Smooth muscle cell (in vitro differentiated cells): ENCODE data around the gene WDR43. TPM values are rescaled to one million over a fixed set of nuclear protein-coding genes. Genes with fewer than 3 reads are reported as not detected.
"Not testable (repeated sequence)": the region's sequence is repeated elsewhere in the genome, so short reads cannot be mapped to it uniquely, and the experiment has no call there.

Experiments
- DNase-seq: peaks from one replicate; lab custom pipeline; 2025; ENCODE audit not compliant: unreplicated experiment; lab: John Stamatoyannopoulos, UW
- H2AFZ ChIP-seq: fragments of 200-600 bp; sonication (generic); 2 replicates; pipeline ENCODE4 v1.6.0; 2016; ENCODE audit warnings: antibody characterized with exemption, low read depth, mild to moderate bottlenecking
- H3F3A ChIP-seq: fragments of 200-600 bp; sonication (generic); 2 replicates; pipeline ENCODE4 v1.6.0; 2017; ENCODE audit warnings: antibody characterized with exemption, low read depth
- H3K27ac ChIP-seq: fragments of 200-600 bp; sonication (generic); 2 replicates; pipeline ENCODE4 v1.5.1; 2016; ENCODE audit warnings: low read depth, mild to moderate bottlenecking
- H3K27me3 ChIP-seq: fragments of 200-600 bp; sonication (generic); 2 replicates; pipeline ENCODE4 v1.6.1; 2016; ENCODE audit warnings: low read depth, mild to moderate bottlenecking
- H3K36me3 ChIP-seq: fragments of 200-600 bp; sonication (generic); 2 replicates; pipeline ENCODE4 v1.5.1; 2016; ENCODE audit warnings: low read depth
- H3K4me1 ChIP-seq: fragments of 200-600 bp; sonication (generic); 2 replicates; pipeline ENCODE4 v1.5.1; 2016; ENCODE audit warnings: low read depth
- H3K4me2 ChIP-seq: fragments of 200-600 bp; sonication (generic); 2 replicates; pipeline ENCODE4 v1.6.0; 2016; ENCODE audit warnings: mild to moderate bottlenecking
- H3K4me3 ChIP-seq: fragments of 200-600 bp; sonication (generic); 2 replicates; pipeline ENCODE4 v1.5.1; 2016; ENCODE audit warnings: mild to moderate bottlenecking
- H3K79me2 ChIP-seq: fragments of 200-600 bp; sonication (generic); 2 replicates; pipeline ENCODE4 v1.6.0; 2016; ENCODE audit warnings: low read depth, mild to moderate bottlenecking
- H3K9ac ChIP-seq: fragments of 200-600 bp; sonication (generic); 2 replicates; pipeline ENCODE4 v1.6.0; 2016; ENCODE audit warnings: low read depth
- H3K9me3 ChIP-seq: fragments of 200-600 bp; sonication (generic); replicated peaks from 2 replicates; pipeline ENCODE4 v1.5.1; 2016; ENCODE audit warnings: low read depth
- H4K20me1 ChIP-seq: fragments of 200-600 bp; sonication (generic); 2 replicates; pipeline ENCODE4 v1.6.0; 2016; ENCODE audit warnings: low read depth
- CTCF ChIP-seq: fragments of 200-600 bp; sonication (generic); IDR thresholded peaks from 2 replicates; pipeline ENCODE4 v1.5.1; 2017; ENCODE audit warnings: borderline replicate concordance, mild to moderate bottlenecking, antibody characterized with exemption; ENCODE audit not compliant: insufficient read depth, poor library complexity, severe bottlenecking
- WGBS: methylation state at CpG from one replicate; pipeline ENCODE4 v1.1.7; 2016; ENCODE audit warnings: low lambda C conversion rate; 5-methylcytosine and 5-hydroxymethylcytosine counted together
- polyA plus RNA-seq: library from polyadenylated mRNA; unstranded; fragments of >200 nt; fragmentation: Nextera tagmentation; extraction: Ambion mirVana; gene quantifications from 2 replicates; pipeline ENCODE4 v1.2.1, GENCODE V29; 2016
- total RNA-seq: library from RNA; depleted of rRNA; stranded (reverse); fragments of >200 nt; gene quantifications from 2 replicates; pipeline ENCODE4 v1.2.3, GENCODE V29; 2014

The WDR43 gene
- total and polyA plus RNA-seq, 2 experiments from 2014 or later = 12.5 to 37.8 TPM

DNA sequence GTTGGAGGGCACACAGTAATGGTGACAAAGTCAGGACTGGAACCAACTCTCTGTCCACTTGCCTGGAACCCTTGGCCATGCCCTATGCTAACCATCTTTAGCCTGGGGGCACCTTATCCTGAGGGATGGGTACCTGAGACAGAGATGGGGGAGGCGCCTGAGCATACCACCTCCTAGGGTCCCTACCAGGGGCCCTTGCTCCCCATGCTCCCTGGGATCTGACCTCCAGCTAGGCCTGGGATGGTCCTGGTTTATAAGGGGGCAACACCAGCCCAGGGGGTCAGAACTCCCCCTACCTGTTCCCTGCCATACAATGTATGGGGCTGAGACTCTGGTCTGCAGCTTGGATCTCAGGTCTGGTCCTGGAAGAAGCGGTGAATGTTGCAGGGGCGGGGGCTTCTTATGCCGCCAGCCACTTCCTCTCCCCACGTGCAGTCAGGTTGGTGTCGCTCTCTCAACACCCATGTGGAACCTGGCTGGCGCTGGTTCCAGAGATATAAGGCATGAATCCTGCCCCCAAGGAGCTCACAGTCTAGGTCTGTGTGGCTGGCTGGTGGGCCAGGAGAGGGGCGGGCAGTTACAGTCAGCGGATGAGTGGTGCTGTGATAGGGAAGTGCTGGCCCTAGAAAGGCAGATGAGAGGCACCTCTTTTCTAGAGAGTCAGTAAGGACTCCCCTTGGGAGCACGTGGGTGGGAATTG lies 82.9 kb downstream of the WDR43 start:
- H3K79me2 ChIP-seq = no peaks in the 10 kb centered on the region

DNA sequence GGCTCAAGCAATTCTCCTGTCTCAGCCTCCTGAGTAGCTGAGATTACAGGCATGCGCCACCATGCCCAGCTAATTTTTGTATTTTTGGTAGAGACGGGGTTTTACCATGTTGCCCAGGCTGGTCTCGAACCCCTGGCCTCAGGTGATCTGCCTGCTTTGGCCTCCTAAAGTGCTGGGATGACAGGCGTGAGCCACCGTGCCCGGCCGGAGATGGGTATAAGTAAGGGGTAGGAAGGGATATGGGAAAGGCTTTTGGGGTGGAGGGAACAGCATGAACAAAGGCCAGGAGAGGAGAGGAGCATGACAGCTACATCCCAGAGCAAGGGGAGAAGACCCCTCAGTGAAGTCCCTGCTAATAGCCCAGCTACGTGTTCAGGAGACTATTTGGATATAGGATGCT lies 83.5 kb downstream of the WDR43 start:
- not testable (repeated sequence) for H3K4me3 ChIP-seq, H3K4me1 ChIP-seq, H3K4me2 ChIP-seq, DNase-seq, H3K27ac ChIP-seq, H3K9ac ChIP-seq, H2AFZ ChIP-seq, H3K36me3 ChIP-seq, H3F3A ChIP-seq, H3K27me3 ChIP-seq, H4K20me1 ChIP-seq, H3K9me3 ChIP-seq, H3K79me2 ChIP-seq
- 97% methylated on average over 8 of the region's 8 CpGs for WGBS

More for the DNA sequence above, 82.9 kb downstream of the WDR43 start:
- H3K27me3 ChIP-seq = no peaks in the 10 kb centered on the region
- no peak overlapping the region for H3K9ac ChIP-seq
- no peak overlapping the region for H3K4me2 ChIP-seq
- 94% methylated on average over 10 of the region's 10 CpGs for WGBS
- no peak overlapping the region for H3K4me3 ChIP-seq
- H3K9me3 ChIP-seq = no peaks in the 10 kb centered on the region
- TF ChIP-seq CTCF = no peak
- H3K36me3 ChIP-seq = no peaks in the 10 kb centered on the region
- no peak overlapping the region for H2AFZ ChIP-seq
- no peak for DNase-seq
- no peaks in the 10 kb centered on the region for H3F3A ChIP-seq
- no peaks in the 10 kb centered on the region for H4K20me1 ChIP-seq
- H3K27ac ChIP-seq = no peak overlapping the region
- H3K4me1 ChIP-seq = peaks cover 4% of the 10 kb centered on the region

GRCh38 chr2:28978606-28979005 lies 84.1 kb downstream of the WDR43 start:
- Histone ChIP-seq H2AFZ (no peak overlapping the region), H3K79me2 (no peaks in the 10 kb centered on the region), H3F3A (no peaks in the 10 kb centered on the region), H3K9ac (no peak overlapping the region), H3K4me3 (no peak overlapping the region), H3K27me3 (no peaks in the 10 kb centered on the region), H3K27ac (no peak overlapping the region), H3K4me1 (peaks cover 4% of the 10 kb centered on the region), H3K9me3 (no peaks in the 10 kb centered on the region), H3K4me2 (no peak overlapping the region), H3K36me3 (no peaks in the 10 kb centered on the region), H4K20me1 (no peaks in the 10 kb centered on the region)
- no peak for TF ChIP-seq CTCF
- no peak for DNase-seq
- WGBS = 92% methylated on average over 6 of the region's 6 CpGs

DNA sequence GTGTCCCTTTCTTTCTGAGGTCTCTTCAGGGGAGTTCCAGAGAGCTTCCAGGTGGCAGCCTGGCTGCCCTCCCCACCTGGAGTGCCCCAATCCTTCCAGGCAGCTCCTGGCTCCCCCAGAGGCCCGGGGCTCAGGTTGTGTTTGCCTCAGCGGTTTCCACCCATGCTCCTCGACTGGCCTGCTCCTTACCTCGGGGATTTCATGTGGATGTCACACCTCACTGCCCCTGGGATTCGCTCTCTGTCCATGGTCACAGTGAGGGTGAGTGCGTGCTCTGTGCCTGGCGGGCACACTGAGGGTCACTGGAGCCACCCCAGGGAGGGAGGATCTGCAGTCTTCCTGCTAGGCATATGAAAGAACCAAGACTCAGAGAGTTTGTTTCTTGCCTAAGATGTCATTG lies 84.6 kb downstream of the WDR43 start:
- H3K27me3 ChIP-seq = no peaks in the 10 kb centered on the region
- no peak overlapping the region for H2AFZ ChIP-seq
- H3K9me3 ChIP-seq = no peaks in the 10 kb centered on the region
- H3K79me2 ChIP-seq = no peaks in the 10 kb centered on the region
- H3K4me1 ChIP-seq = peaks cover 4% of the 10 kb centered on the region
- WGBS = 70% methylated on average over 7 of the region's 7 CpGs
- no peaks in the 10 kb centered on the region for H3K36me3 ChIP-seq
- H3K4me3 ChIP-seq = no peak overlapping the region
- H3K4me2 ChIP-seq = no peak overlapping the region
- H3K9ac ChIP-seq = no peak overlapping the region
- no peak overlapping the region for H3K27ac ChIP-seq
- H4K20me1 ChIP-seq = no peaks in the 10 kb centered on the region
- no peak for TF ChIP-seq CTCF
- no peak for DNase-seq
- H3F3A ChIP-seq = no peaks in the 10 kb centered on the region
